LNCAP (cell line): Measurements from ENCODE around the gene DGKG.

Experiments used
- TF ChIP-seq, protein P1 (sequence below): fragments of 450-650 bp; IDR thresholded peaks from 2 replicates; pipeline ENCODE4 v1.5.1; 2017; ENCODE audit warnings: mild to moderate bottlenecking

DGKG gene

DNA sequence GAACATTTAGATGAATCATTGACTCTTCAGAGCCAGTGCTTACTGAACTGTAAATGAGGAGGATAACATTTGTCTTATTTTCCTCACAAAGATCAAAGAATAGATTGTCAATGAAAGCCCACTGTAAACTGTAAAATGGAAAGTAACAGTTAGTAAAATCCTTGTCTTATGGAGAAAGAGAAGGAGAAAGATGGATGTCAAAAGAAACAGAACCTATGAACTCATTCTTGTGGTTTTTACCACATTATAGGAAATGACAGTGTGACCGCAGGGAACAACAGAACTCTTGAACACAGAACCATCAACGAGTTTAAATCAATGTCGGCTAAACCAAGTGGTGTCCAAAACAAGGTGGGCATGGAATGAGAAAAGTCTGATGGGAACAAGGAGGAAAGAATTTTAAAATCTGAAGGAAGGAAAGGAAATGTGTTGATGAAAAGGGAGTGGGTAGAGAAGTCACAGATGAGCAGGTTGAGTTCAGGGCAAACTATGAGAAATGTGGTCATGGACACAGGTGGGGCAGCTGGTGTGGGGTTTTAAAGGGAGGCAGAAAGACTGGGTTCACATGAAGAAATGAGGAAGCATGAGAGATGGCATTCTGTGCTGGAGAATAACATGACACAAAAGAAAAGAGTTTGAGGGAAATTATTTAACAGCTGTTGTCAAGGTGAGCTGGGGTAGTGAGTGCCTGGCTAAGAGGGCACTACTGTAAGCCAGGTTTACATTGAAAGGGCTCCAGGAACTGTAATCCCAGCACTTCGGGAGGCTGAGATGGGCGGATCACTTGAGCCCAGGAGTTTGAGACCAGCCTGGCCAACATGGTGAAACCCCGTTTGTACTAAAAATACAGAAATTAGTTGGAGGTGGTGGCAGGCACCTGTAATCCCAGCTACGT is 210.7 kb downstream of the DGKG start:
- TF ChIP-seq, protein P1, sequence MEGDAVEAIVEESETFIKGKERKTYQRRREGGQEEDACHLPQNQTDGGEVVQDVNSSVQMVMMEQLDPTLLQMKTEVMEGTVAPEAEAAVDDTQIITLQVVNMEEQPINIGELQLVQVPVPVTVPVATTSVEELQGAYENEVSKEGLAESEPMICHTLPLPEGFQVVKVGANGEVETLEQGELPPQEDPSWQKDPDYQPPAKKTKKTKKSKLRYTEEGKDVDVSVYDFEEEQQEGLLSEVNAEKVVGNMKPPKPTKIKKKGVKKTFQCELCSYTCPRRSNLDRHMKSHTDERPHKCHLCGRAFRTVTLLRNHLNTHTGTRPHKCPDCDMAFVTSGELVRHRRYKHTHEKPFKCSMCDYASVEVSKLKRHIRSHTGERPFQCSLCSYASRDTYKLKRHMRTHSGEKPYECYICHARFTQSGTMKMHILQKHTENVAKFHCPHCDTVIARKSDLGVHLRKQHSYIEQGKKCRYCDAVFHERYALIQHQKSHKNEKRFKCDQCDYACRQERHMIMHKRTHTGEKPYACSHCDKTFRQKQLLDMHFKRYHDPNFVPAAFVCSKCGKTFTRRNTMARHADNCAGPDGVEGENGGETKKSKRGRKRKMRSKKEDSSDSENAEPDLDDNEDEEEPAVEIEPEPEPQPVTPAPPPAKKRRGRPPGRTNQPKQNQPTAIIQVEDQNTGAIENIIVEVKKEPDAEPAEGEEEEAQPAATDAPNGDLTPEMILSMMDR: no peak

DNA sequence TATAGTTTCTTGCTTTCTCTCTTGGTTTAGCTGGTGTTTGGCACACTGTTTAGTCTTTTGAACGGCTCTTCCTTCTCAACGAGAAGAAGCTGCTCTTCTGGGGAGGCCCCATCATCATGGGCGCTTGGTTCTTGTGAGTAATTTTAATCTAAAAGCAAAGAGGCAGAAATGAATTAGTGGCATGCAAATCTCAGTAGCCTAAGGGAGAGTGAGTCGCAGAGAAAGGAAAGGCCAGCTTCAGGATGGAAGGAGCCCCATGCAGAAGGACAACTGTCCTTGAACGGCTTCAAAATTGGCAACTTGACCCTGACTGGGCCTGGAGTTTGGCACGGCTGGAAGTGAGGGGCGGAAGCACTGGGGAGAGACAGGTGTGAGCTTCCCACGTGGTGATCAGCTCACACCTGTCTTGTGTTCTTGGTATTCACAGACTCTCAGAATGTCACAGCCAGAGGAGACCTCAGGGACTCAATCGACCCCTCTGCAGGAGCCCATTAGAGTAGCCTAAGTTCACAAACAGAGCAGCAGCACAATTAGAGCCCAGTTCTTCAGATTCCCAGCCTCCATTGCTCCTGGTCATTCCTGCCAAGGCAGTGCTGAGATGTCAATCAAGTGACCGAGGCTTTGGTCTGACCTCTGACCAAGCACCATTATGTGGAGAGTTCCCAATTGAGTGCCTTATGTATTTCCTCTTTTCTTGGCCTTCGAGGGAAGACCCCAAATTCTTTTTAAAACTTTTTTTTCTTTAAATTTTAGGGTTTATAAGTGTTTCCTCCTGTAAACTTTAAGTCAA is 211.8 kb downstream of the DGKG start:
- TF ChIP-seq, protein P1: no peak

DNA sequence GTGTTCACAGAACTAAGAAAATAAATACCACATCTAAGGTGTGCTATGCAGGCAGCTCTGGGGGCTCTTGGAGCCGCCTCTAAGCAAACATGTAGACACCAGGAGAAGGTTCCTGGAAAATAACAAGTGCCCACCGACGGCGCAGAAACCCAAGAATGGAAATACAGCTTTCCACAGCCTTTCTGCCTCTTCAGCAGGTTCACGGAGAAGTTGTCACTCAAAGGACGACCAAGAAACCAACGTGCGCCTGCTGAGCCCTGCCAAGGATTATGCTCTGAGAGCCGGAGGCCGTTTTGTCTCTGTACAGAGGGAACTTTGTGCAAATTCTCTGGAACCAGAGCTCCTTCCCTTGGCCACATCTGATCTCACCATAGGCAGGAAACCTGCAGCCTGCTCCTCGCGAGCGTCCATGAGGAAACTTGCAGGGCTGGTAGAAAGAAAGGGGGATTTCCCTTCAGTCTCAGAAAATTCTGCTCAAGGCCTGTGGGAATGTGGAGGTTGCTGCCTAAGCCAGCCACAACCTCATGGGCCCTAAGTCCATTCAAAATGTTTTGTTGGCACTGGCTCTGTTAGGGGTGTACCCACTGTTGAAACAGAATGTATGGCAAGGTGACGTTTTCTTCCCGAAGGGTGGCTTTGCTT is 212.6 kb downstream of the DGKG start:
- TF ChIP-seq, protein P1: no peak

DNA sequence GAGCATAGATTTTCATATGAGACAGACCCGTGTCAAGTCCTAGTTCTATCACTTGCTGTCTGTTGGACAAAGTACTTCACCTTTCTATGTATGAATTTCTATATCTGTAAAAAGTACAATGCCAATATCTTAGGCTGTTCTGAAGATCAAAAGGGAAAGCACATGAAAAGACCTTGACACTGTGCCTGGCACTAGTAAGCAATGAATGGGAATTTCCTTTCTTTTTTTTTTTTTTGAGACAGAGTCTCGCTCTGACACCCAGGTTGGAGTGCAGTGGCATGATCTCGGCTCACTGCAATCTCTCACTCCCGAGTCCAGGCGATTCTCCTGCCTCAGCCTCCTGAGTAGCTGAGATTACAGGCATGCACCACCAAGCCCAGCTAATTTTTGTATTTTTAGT is 217.8 kb downstream of the DGKG start:
- TF ChIP-seq, protein P1: no peak

DNA sequence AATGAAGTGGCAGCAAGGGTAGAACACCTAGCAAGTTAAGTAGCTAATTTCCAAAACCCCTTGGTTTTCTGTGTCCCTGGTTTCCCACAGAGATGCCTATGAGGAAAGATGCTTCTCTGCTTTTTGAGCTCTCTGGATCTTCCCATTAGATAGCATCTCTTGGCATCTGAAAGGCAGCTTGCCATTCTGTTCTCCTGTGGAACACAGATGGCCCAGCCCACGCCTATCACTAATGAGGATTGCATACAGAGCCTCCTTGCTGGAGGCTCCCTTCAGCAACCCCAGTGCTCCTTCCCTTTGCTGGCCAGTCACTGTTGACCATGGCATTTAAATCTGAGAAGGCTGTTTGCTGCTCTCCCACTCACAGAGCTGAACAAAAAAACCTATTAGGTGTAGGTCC is 218.8 kb downstream of the DGKG start:
- TF ChIP-seq, protein P1: no peak

DNA sequence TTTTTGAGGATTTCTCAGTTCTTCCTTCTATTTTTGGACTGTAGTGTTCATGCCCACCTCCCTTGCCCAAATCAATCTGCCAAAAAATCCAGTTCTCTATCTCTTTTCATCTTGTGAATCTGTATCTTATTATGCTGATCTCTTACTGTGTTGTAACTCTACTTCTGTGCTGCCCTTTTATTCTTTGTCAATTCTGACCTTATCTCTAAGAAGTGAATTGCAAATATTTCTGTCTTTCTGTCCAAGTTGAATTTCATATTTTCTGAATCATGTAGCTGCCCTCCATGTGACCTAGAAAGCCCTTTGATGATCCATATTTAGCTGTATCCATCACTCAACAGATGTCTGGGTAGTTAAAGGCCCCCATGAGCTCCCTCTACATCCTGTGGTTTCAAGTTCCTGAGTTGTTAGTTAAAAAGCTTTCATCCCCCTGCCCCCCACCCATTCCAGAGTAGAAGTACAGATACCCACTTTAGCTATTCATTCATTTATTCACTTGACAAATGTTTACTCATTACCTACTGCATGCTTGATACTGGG is 219.6 kb downstream of the DGKG start:
- TF ChIP-seq, protein P1: no peak

DNA sequence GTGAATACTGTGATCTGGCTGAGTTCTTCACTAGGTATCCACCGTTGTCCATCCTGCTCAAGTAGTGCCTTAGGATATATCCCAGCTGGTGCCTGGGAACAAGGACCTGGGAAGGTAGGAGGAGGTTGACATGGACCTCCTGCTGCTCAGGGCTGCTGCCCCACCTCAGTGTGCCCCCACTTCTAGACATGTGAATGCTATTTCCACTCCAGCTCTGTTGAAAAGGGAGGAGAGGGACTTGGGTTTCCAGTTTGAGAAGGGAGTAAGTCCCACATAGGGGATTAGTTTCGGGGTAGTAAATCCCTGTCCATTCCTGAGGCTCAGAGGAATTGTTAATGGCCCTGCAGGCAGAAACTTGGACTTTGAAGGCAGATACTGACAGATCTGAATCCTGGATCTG is 220.2 kb downstream of the DGKG start:
- TF ChIP-seq, protein P1: no peak
